ENCODE measurements around the gene CEP192. TPM values are rescaled to one million over a fixed set of nuclear protein-coding genes. Genes with fewer than 3 reads are reported as not detected.

CEP192 gene
- total RNA-seq, 1 donor from 2014 or later = 13.9 TPM

DNA sequence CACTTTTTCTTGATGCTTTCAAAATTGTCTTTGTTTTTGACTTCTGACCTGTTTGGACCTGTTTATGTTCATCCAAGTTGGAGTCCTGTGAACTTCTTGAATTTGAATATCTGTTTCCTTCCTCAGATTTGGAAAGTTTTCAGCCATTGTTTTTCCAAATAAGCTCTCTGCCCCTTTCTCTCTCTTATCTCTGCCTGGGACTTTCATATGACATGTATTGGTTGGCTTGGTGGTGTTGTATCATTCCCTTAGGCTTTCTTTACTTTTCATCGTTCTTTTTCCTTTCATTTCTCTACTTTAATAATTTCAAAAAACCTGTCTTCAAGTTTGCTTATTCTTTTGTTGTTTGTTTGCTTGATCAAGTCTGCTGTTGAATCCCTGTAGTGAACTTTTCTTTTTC, 167.3 kb downstream of the CEP192 start:
- no peak overlapping the region for H3K4me2 ChIP-seq (ENCODE audit: low read length)
- H3K27me3 ChIP-seq (ENCODE audit: insufficient read depth, low read length) = no peaks in the 10 kb centered on the region
- DNase-seq (ENCODE audit: low read depth) (no peak), FAIRE-seq (peak; percentile 32)
- no peaks in the 10 kb centered on the region for H3K79me2 ChIP-seq (ENCODE audit: insufficient read depth, low read length)
- Mint-ChIP-seq H3K27me3 (ENCODE audit: low read depth, unreplicated experiment) (peaks cover 8% of the 10 kb centered on the region), H3K36me3 (ENCODE audit: low read depth, unreplicated experiment) (peaks cover 8% of the 10 kb centered on the region), H3K27ac (ENCODE audit: unreplicated experiment) (peak overlapping the region; percentile 78), H3K4me3 (ENCODE audit: unreplicated experiment) (no peak overlapping the region), H3K9me3 (ENCODE audit: unreplicated experiment) (peaks cover 31% of the 10 kb centered on the region), H3K4me1 (ENCODE audit: low read depth, unreplicated experiment) (no peaks in the 10 kb centered on the region)
- H3K4me1 ChIP-seq (ENCODE audit: insufficient read depth, low read length) = no peaks in the 10 kb centered on the region
- no peak overlapping the region for H3K9ac ChIP-seq (ENCODE audit: low read length)
- peaks cover 3% of the 10 kb centered on the region for H3K9me3 ChIP-seq (ENCODE audit: insufficient read depth, low read depth, low read length)
- no peak overlapping the region for H2AFZ ChIP-seq (ENCODE audit: low read depth, low read length)
- no peaks in the 10 kb centered on the region for H3K36me3 ChIP-seq (ENCODE audit: insufficient read depth, low read length)
- no peak for TF ChIP-seq CTCF (IDR thresholded peaks at IDR 0.05; ENCODE audit: insufficient read depth, low read depth, low read length)
- no peak for TF ChIP-seq EZH2 (IDR thresholded peaks at IDR 0.05; ENCODE audit: insufficient read depth, low read length)
- no peak overlapping the region for H3K27ac ChIP-seq (ENCODE audit: low read depth, low read length)
- H4K20me1 ChIP-seq (ENCODE audit: insufficient read depth, low read length) = no peaks in the 10 kb centered on the region
- H3K4me3 ChIP-seq (ENCODE audit: insufficient read depth, low read depth, low read length) = no peak overlapping the region

DNA sequence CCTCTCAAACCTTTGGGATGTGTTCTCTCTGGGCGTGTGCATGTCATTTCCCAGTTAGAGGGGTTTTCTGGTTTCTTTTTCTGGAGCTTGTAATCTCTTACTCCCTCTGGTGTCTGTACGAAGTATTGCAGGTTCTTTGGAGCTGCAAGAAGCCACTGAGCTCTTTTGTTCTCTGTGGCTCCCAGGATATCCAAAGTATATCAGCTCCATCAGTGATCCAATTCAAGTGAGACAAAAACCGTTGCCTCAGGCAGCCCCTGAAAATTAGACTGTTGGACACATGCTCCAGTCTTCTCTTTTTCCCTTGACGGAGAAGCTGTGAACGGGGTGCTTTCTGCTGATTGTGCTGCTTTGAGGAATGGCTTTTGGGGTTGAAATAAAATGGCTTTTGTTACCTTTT, 168.4 kb downstream of the CEP192 start:
- no peak overlapping the region for H3K4me3 Mint-ChIP-seq (ENCODE audit: unreplicated experiment)
- peaks cover 8% of the 10 kb centered on the region for H3K36me3 Mint-ChIP-seq (ENCODE audit: low read depth, unreplicated experiment)
- peaks cover 28% of the 10 kb centered on the region for H3K9me3 Mint-ChIP-seq (ENCODE audit: unreplicated experiment)
- no peak overlapping the region for H3K27ac Mint-ChIP-seq (ENCODE audit: unreplicated experiment)
- Histone ChIP-seq H3K36me3 (ENCODE audit: insufficient read depth, low read length) (no peaks in the 10 kb centered on the region), H3K27me3 (ENCODE audit: insufficient read depth, low read length) (no peaks in the 10 kb centered on the region), H3K9me3 (ENCODE audit: insufficient read depth, low read depth, low read length) (peaks cover 3% of the 10 kb centered on the region), H4K20me1 (ENCODE audit: insufficient read depth, low read length) (no peaks in the 10 kb centered on the region), H3K79me2 (ENCODE audit: insufficient read depth, low read length) (no peaks in the 10 kb centered on the region), H3K27ac (ENCODE audit: low read depth, low read length) (no peak overlapping the region), H3K4me2 (ENCODE audit: low read length) (no peak overlapping the region), H3K4me3 (ENCODE audit: insufficient read depth, low read depth, low read length) (no peak overlapping the region), H2AFZ (ENCODE audit: low read depth, low read length) (no peak overlapping the region), H3K4me1 (ENCODE audit: insufficient read depth, low read length) (no peaks in the 10 kb centered on the region), H3K9ac (ENCODE audit: low read length) (no peak overlapping the region)
- FAIRE-seq (no peak), DNase-seq (ENCODE audit: low read depth) (peak; percentile 26)
- H3K4me1 Mint-ChIP-seq (ENCODE audit: low read depth, unreplicated experiment) = no peaks in the 10 kb centered on the region
- TF ChIP-seq CTCF (IDR thresholded peaks at IDR 0.05; ENCODE audit: insufficient read depth, low read depth, low read length) (peak; percentile 84), EZH2 (IDR thresholded peaks at IDR 0.05; ENCODE audit: insufficient read depth, low read length) (no peak)
- H3K27me3 Mint-ChIP-seq (ENCODE audit: low read depth, unreplicated experiment) = peaks cover 8% of the 10 kb centered on the region

DNA sequence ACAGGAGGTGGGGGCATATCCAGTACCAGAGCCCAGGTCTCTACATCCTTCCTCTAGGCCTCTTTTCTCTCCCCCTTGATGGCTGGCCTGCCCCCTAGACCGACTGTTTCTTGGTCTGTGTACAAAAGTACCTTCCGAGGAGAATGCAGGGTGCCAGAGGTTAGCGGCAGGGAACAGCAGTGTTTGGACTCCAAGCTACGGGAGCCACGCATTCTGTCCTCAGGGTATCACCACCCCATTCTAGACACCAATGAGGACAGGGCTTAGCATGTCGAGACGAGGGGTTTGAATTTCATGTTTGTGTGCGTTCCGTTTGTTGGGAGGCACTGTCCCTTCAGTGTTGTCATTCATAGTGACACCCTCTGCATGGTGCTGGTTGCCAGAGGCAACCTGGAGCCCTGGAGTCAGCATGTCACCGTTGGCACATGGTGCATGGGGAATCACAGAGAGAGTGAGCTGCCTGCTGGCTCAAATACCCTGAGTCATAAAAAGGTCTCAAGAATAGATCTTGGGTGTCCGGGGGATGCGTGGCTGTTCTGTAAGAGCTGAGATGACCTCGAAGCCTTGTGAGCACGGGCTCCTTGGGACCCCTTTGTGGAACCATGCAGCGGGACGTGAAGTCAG, 170.2 kb downstream of the CEP192 start:
- H3K4me1 Mint-ChIP-seq (ENCODE audit: low read depth, unreplicated experiment) = no peaks in the 10 kb centered on the region
- Histone ChIP-seq H3K9ac (ENCODE audit: low read length) (no peak overlapping the region), H3K36me3 (ENCODE audit: insufficient read depth, low read length) (no peaks in the 10 kb centered on the region), H3K27me3 (ENCODE audit: insufficient read depth, low read length) (no peaks in the 10 kb centered on the region), H3K4me2 (ENCODE audit: low read length) (no peak overlapping the region), H4K20me1 (ENCODE audit: insufficient read depth, low read length) (no peaks in the 10 kb centered on the region), H3K4me3 (ENCODE audit: insufficient read depth, low read depth, low read length) (no peak overlapping the region), H3K4me1 (ENCODE audit: insufficient read depth, low read length) (no peaks in the 10 kb centered on the region), H2AFZ (ENCODE audit: low read depth, low read length) (no peak overlapping the region), H3K9me3 (ENCODE audit: insufficient read depth, low read depth, low read length) (peaks cover 3% of the 10 kb centered on the region), H3K27ac (ENCODE audit: low read depth, low read length) (no peak overlapping the region), H3K79me2 (ENCODE audit: insufficient read depth, low read length) (no peaks in the 10 kb centered on the region)
- peaks cover 8% of the 10 kb centered on the region for H3K36me3 Mint-ChIP-seq (ENCODE audit: low read depth, unreplicated experiment)
- FAIRE-seq (no peak), DNase-seq (ENCODE audit: low read depth) (no peak)
- TF ChIP-seq EZH2 (IDR thresholded peaks at IDR 0.05; ENCODE audit: insufficient read depth, low read length) (no peak), CTCF (IDR thresholded peaks at IDR 0.05; ENCODE audit: insufficient read depth, low read depth, low read length) (no peak)
- H3K9me3 Mint-ChIP-seq (ENCODE audit: unreplicated experiment) = peaks cover 24% of the 10 kb centered on the region
- H3K27ac Mint-ChIP-seq (ENCODE audit: unreplicated experiment) = no peak overlapping the region
- peaks cover 8% of the 10 kb centered on the region for H3K27me3 Mint-ChIP-seq (ENCODE audit: low read depth, unreplicated experiment)
- no peak overlapping the region for H3K4me3 Mint-ChIP-seq (ENCODE audit: unreplicated experiment)
